CD4-positive, alpha-beta T cell treated with Interferon gamma for 1 hour (primary cell): ENCODE results near the gene CD44.

Experiments used
- DNase-seq: peaks from one replicate; pipeline ENCODE4 v3.0.0-alpha.2; 2020

The CD44 gene

DNA sequence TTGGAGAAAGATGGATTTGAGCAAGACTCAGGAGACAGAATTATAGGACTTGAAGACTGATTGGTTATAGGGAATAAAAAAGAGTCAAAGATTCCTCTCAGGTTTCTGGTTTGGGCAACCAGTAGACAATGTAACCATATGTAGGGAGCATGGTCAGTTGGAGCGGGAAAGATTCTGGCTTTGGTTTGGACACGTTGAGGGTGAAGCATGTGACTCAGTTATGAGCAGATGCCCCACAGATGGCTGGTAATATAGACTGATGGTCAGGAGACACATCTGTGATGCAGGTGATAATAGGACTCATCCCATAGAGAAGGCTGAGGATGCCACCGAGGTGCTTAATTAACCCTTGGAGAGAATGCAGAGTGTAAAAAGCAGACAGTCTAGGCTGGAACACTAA, 132.1 kb downstream of the CD44 start:
- no peak for DNase-seq

DNA sequence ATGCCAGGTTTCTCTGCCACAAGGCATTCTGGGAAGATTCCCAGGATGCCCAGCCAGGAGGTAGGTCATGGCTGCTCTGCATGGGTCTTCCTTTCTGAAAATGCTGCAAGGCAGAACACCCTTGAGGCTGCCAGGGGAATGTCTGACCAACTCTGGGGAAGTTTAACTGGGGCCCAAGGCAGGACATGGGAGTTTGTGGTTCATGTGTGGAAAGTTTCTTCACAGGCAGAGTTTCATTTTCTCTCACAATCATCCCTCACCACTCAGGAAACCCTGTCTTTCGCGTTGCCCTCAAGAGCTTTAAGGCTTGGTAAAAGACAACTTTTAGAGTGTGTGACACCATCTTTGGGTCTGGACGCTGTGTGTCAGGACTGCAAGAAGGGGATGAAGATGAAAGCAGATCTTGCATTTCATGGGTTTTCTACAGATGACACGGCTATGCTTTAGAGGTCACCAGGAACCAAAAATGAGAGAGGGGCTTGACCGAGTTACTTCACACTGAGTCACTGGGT, 133.5 kb downstream of the CD44 start:
- DNase-seq, result peak; percentile 40

DNA sequence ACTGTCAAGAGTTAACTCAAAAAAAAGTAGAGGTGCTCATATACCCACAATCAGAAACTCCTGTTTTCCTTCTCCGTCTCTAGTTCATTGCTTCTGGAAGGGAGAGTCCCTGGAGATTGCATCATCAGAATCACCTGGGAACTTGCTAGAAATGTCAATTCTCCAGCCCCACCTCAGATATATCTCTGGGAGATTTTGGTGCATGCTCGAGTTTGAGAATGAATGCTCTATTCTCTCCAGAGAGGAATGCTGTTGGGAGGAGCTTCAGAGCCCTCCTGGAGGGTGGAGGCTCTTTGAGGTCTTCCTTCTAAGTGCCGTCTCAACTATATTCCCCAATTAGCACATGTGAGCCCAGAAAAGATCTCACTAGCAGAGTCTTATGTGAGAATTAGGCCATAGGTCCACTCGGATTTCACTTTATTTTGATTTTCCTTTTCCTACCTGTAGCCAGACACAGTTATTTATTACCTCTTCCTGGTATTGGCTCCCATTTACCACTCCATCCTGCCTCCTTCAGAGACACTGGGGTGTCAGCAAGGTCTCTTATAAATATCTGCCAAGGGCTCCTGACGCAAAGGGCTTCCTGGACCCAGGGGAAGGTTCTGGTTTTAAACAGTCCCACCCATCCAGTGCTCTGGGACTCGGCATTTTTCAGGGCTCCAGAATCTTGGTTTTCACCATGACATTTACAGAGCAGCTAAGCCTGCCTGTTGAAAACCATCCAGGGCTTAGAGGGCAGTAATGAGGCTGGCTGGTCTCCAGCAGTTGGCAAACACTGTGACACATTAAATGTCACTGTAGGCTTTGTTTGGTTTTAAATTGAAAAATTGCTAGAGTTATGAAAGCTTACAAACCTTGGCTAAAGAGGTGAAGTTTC, 136.2 kb downstream of the CD44 start:
- no peak for DNase-seq

- DNase-seq, result no peak
These were observed 136.8 kb downstream of the CD44 start for GRCh38 chr11:35275786-35276170.

DNA sequence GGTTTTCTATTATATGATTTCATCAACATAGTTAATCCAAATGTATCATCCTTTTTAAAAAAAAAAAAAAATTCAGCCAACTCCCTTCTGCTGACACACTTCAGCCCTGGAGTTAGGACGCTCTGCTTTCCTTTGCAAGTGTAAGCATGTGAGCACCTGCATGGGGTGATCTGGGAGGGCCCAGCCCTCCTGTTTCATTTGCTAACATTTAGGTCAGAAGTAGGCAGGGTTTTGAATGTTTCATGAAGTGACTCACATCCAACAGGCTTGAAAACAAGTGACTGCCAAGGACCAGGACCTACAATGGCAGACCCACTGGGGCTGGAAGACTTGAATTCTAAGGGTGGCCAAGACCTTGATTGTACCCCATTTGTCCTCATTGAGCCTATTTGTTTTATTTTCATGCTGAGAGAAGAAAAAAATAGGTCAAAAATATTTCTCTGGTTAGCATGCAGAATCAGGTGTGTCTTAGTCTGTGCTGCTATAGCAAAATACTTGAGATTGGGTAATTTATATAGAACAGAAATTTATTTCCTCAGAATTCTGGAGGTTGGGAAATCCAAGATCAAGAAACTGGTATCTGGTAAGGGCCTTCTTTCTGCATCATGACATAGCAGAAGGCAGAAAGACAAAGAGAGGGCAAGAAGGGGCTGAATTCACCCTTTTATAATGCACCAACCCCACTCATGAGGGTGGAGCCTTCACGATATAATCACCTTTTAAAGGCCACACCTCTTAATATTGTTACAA, 137.6 kb downstream of the CD44 start:
- DNase-seq, result no peak

DNA sequence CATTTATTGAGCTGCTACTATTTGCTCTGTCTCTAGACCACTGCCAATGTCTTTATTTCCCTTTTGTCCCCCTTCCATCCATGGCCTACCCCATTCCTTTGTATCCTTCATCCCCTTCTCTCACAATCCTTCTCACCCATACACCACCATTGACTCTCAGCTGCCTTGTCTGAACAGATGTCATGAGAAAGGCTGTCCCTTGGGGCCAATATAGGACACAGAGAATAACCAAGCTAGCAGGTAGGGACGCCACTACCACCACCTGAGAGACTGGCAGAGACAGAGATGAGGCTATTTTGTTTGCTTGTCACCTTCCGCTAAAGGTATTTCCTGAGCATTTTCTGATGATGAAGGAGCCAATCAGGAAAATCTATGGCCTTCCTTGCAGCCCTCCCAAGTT, 138.9 kb downstream of the CD44 start:
- no peak for DNase-seq

- no peak for DNase-seq
These were observed 141.8 kb downstream of the CD44 start for GRCh38 chr11:35280727-35281126.

DNA sequence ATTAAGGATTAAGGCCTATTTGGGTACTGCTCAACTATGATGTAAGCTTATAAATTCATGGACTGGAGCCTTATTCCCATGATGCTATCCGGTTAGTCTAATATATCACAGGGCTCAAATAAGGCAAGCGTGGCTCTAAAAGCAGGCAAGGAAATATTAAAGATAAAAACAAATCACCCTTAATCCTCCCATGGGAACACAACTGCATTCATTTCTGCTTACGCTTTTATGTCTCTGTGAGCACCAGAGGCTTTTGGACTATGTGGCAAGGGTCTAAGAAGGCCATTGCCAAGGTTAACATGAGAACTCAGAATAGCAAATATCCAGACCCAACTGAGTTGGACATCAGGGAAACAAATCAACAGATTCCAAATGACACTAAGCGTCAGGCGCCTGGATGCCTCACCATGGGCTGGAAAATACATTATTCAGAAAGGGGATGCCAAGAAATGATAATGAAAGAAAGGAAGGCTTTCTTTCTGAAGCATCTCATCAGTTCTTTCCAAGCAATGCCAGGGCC, 142.3 kb downstream of the CD44 start:
- DNase-seq, result no peak
